Activated B cell treated with CpG ODN at 0.5 μM for 24 hours (primary cell): ENCODE measurements around the gene SLC38A8. TPM values are rescaled to one million over a fixed set of nuclear protein-coding genes. Genes with fewer than 3 reads are reported as not detected.

Source experiments
- ATAC-seq: fragments of 200-7000 bp; cut with Tn5 transposase; one replicate; pipeline ENCODE4 v1.10.0; 2021; ENCODE audit warnings: low read depth, mild to moderate bottlenecking, moderate library complexity
- CTCF ChIA-PET: fragments of 350-600 bp; sonication (Branson Sonifier 250); formaldehyde crosslinking; loops from one replicate; lab custom pipeline; 2021; ENCODE audit warnings: antibody characterized with exemption; lab: Charles Lee
- POLR2A ChIA-PET: fragments of 350-600 bp; sonication (Branson Sonifier 250); formaldehyde crosslinking; loops from one replicate; lab custom pipeline; 2021; ENCODE audit warnings: antibody characterized with exemption; lab: Charles Lee
- DNase-seq: peaks from one replicate; pipeline ENCODE4 v3.0.0; 2022
- H3K27ac Mint-ChIP-seq: one replicate; pipeline ENCODE4 v1.8.0; 2020; ENCODE audit warnings: mixed read lengths
- H3K27me3 Mint-ChIP-seq: one replicate; pipeline ENCODE4 v1.8.0; 2021; ENCODE audit warnings: mixed read lengths
- H3K36me3 Mint-ChIP-seq: one replicate; pipeline ENCODE4 v1.8.0; 2021; ENCODE audit warnings: low read depth, mixed read lengths
- H3K4me1 Mint-ChIP-seq: one replicate; pipeline ENCODE4 v1.8.0; 2021; ENCODE audit warnings: mixed read lengths
- H3K4me3 Mint-ChIP-seq: one replicate; pipeline ENCODE4 v1.8.0; 2020; ENCODE audit warnings: mild to moderate bottlenecking, mixed read lengths
- H3K9me3 Mint-ChIP-seq: one replicate; pipeline ENCODE4 v1.8.0; 2020; ENCODE audit warnings: mixed read lengths
- CTCF ChIP-seq: fragments of 200-600 bp; IDR thresholded peaks from one replicate; pipeline ENCODE4 v1.8.0; 2022; ENCODE audit warnings: antibody characterized with exemption, mild to moderate bottlenecking
- intact Hi-C: fragments of 100-400 bp; cut with micrococcal nuclease; formaldehyde crosslinking; loops from one replicate; pipeline ENCODE4 v1.15.1; 2024
- total RNA-seq: library from RNA; stranded (reverse); gene quantifications from 2 replicates; pipeline ENCODE4 v1.2.3, GENCODE V29; 2022

SLC38A8 gene
- total RNA-seq, 1 donor from 2014 or later: not detected

- H3K27ac Mint-ChIP-seq: no peak overlapping the region
Measured at GRCh38 chr16:84003038-84003437, 39.6 kb downstream of the SLC38A8 start.

GRCh38 chr16:84001726-84002125 is 40.9 kb downstream of the SLC38A8 start:
- Mint-ChIP-seq H3K36me3 (no peaks in the 10 kb centered on the region), H3K27ac (no peak overlapping the region), H3K27me3 (peaks cover 16% of the 10 kb centered on the region), H3K4me3 (no peak overlapping the region), H3K4me1 (no peaks in the 10 kb centered on the region), H3K9me3 (no peaks in the 10 kb centered on the region)
- DNase-seq (no peak), ATAC-seq (no peak)
- ChIA-PET CTCF (no interaction called here), POLR2A (no interaction called here)
- intact Hi-C loops: no loop called here
- TF ChIP-seq CTCF: no peak

More at GRCh38 chr16:84003038-84003437, 39.6 kb downstream of the SLC38A8 start:
- ATAC-seq (no peak), DNase-seq (no peak)
- ChIA-PET POLR2A (no interaction called here), CTCF (no interaction called here)
- Mint-ChIP-seq H3K9me3 (no peaks in the 10 kb centered on the region), H3K4me3 (no peak overlapping the region), H3K27me3 (peaks cover 13% of the 10 kb centered on the region), H3K36me3 (no peaks in the 10 kb centered on the region), H3K4me1 (no peaks in the 10 kb centered on the region)
- intact Hi-C loops: no loop called here
- TF ChIP-seq CTCF: no peak

- ATAC-seq (no peak), DNase-seq (no peak)
- Mint-ChIP-seq H3K27me3 (peaks cover 20% of the 10 kb centered on the region), H3K4me1 (no peaks in the 10 kb centered on the region), H3K27ac (no peak overlapping the region), H3K36me3 (no peaks in the 10 kb centered on the region), H3K4me3 (no peak overlapping the region), H3K9me3 (no peaks in the 10 kb centered on the region)
- CTCF ChIA-PET: no interaction called here
- no peak for TF ChIP-seq CTCF
- POLR2A ChIA-PET: no interaction called here
- intact Hi-C loops: no loop called here
Measured at GRCh38 chr16:84000989-84001642, 41.5 kb downstream of the SLC38A8 start.

- intact Hi-C loops: no loop called here
- TF ChIP-seq CTCF: no peak
- Mint-ChIP-seq H3K4me1 (peaks cover 2% of the 10 kb centered on the region), H3K27ac (no peak overlapping the region), H3K9me3 (no peaks in the 10 kb centered on the region), H3K27me3 (peaks cover 25% of the 10 kb centered on the region), H3K36me3 (no peaks in the 10 kb centered on the region), H3K4me3 (no peak overlapping the region)
- ChIA-PET CTCF (no interaction called here), POLR2A (no interaction called here)
- no peak for DNase-seq
- no peak for ATAC-seq
Measured at GRCh38 chr16:83998091-83998490, 44.5 kb downstream of the SLC38A8 start.

GRCh38 chr16:83996481-83997252 is 45.9 kb downstream of the SLC38A8 start:
- peaks cover 35% of the 10 kb centered on the region for H3K27me3 Mint-ChIP-seq
- no peak for DNase-seq

More at GRCh38 chr16:83996481-83997252, 45.9 kb downstream of the SLC38A8 start:
- ATAC-seq: no peak
- peaks cover 2% of the 10 kb centered on the region for H3K4me1 Mint-ChIP-seq
- H3K4me3 Mint-ChIP-seq: no peak overlapping the region
- peaks cover 2% of the 10 kb centered on the region for H3K9me3 Mint-ChIP-seq
- no peak overlapping the region for H3K27ac Mint-ChIP-seq
- POLR2A ChIA-PET: interaction anchor here (0.7 kb wide), 1 partner anchor 35 kb away, joined by 3 read pairs; no protein-coding TSS in a partner anchor
- CTCF ChIA-PET: no interaction called here
- no peaks in the 10 kb centered on the region for H3K36me3 Mint-ChIP-seq
- no peak for TF ChIP-seq CTCF
- intact Hi-C loops: no loop called here
